Naive B cell (primary cell): ENCODE results near the gene CACNA1I. TPM values are rescaled to one million over a fixed set of nuclear protein-coding genes. Genes with fewer than 3 reads are reported as not detected.

ENCODE experiments used
- ATAC-seq, 2 donors: fragments of 150-1000 bp; cut with Tn5 transposase; 2 replicates each; pipeline ENCODE4 v1.10.0; 2021; ENCODE audit warnings: low read depth in 2 of 2, mild to moderate bottlenecking in 2 of 2, moderate library complexity in 2 of 2
- DNase-seq: peaks from one replicate; pipeline ENCODE4 v3.0.0; 2022
- H3K27ac Mint-ChIP-seq, 6 donors: one replicate each; pipeline ENCODE4 v1.8.0; 2020 to 2022; ENCODE audit warnings: mild to moderate bottlenecking in 6 of 6, mixed read lengths in 6 of 6, moderate library complexity in 5 of 6, inconsistent platforms in 2 of 6
- H3K27me3 Mint-ChIP-seq, 3 donors: one replicate each; pipeline ENCODE4 v1.8.0; 2021 to 2022; ENCODE audit warnings: mixed read lengths in 3 of 3, mild to moderate bottlenecking in 1 of 3
- H3K36me3 Mint-ChIP-seq, 2 donors: one replicate each; pipeline ENCODE4 v1.8.0; 2020 to 2022; ENCODE audit warnings: mixed read lengths in 2 of 2, inconsistent platforms in 1 of 2, mild to moderate bottlenecking in 1 of 2
- H3K4me1 Mint-ChIP-seq, 3 donors: one replicate each; pipeline ENCODE4 v1.8.0; 2020 to 2022; ENCODE audit warnings: mixed read lengths in 3 of 3, inconsistent platforms in 1 of 3, mild to moderate bottlenecking in 1 of 3, moderate library complexity in 1 of 3
- H3K4me3 Mint-ChIP-seq, 8 donors: one replicate each; pipeline ENCODE4 v1.8.0; 2020 to 2022; ENCODE audit warnings: mild to moderate bottlenecking in 8 of 8, mixed read lengths in 8 of 8, moderate library complexity in 8 of 8, inconsistent platforms in 2 of 8
- H3K9me3 Mint-ChIP-seq, 7 donors: one replicate each; pipeline ENCODE4 v1.8.0; 2020 to 2022; ENCODE audit warnings: mixed read lengths in 7 of 7, mild to moderate bottlenecking in 5 of 7, inconsistent platforms in 2 of 7, moderate library complexity in 1 of 7
- polyA plus RNA-seq, 6 donors: library from polyadenylated mRNA; unstranded; fragments of 300-500 nt; fragmentation: Illumina TruSeq; gene quantifications; one replicate each; pipeline ENCODE4 v1.2.3, GENCODE V29; 2021; ENCODE audit warnings: low read depth in 6 of 6

Gene CACNA1I
- polyA plus RNA-seq, 6 donors from 2014 or later, result not detected

GRCh38 chr22:39674536-39674935, 104.0 kb downstream of the CACNA1I start:
- H3K9me3 Mint-ChIP-seq, result peaks cover 5 to 29% (median 26%) of the 10 kb centered on the region in 7 donors
- H3K4me1 Mint-ChIP-seq, result peaks cover 0 to 4% (median 2%) of the 10 kb centered on the region in 3 donors
- peaks cover 8 to 34% of the 10 kb centered on the region in 2 donors for H3K36me3 Mint-ChIP-seq
- H3K4me3 Mint-ChIP-seq, result no peak overlapping the region
- H3K27me3 Mint-ChIP-seq, result peaks cover 3 to 41% (median 39%) of the 10 kb centered on the region in 3 donors
- H3K27ac Mint-ChIP-seq, result no peak overlapping the region
- no peak for DNase-seq
- no peak for ATAC-seq

GRCh38 chr22:39675947-39676346, 105.4 kb downstream of the CACNA1I start:
- no peak for DNase-seq
- ATAC-seq, result no peak
- Mint-ChIP-seq H3K27ac (peak overlapping the region in 2 of 6 donors; percentile 17 to 48), H3K36me3 (peaks cover 8 to 28% of the 10 kb centered on the region in 2 donors), H3K4me1 (peaks cover 0 to 4% (median 2%) of the 10 kb centered on the region in 3 donors), H3K27me3 (peaks cover 3 to 35% (median 28%) of the 10 kb centered on the region in 3 donors), H3K9me3 (peaks cover 5 to 27% (median 23%) of the 10 kb centered on the region in 7 donors), H3K4me3 (no peak overlapping the region)

- Mint-ChIP-seq H3K4me3 (no peak overlapping the region), H3K27ac (no peak overlapping the region), H3K9me3 (peaks cover 0 to 8% (median 7%) of the 10 kb centered on the region in 7 donors), H3K4me1 (peaks cover 0 to 4% (median 2%) of the 10 kb centered on the region in 3 donors), H3K27me3 (peaks cover 8 to 42% (median 39%) of the 10 kb centered on the region in 3 donors), H3K36me3 (peaks cover 0 to 11% of the 10 kb centered on the region in 2 donors)
- no peak for ATAC-seq
- DNase-seq, result no peak
Observed at GRCh38 chr22:39677967-39678366, 107.4 kb downstream of the CACNA1I start.

GRCh38 chr22:39678862-39679490, 108.4 kb downstream of the CACNA1I start:
- Mint-ChIP-seq H3K9me3 (peaks cover 0 to 2% (median 0%) of the 10 kb centered on the region in 7 donors), H3K27me3 (peaks cover 11 to 42% (median 37%) of the 10 kb centered on the region in 3 donors), H3K36me3 (peaks cover 0 to 2% of the 10 kb centered on the region in 2 donors), H3K4me1 (peaks cover 0 to 4% (median 2%) of the 10 kb centered on the region in 3 donors), H3K27ac (no peak overlapping the region), H3K4me3 (no peak overlapping the region)
- DNase-seq, result no peak
- no peak for ATAC-seq

- H3K27ac Mint-ChIP-seq, result no peak overlapping the region
- peaks cover 13 to 45% (median 37%) of the 10 kb centered on the region in 3 donors for H3K27me3 Mint-ChIP-seq
- H3K4me1 Mint-ChIP-seq, result peaks cover 0 to 8% (median 4%) of the 10 kb centered on the region in 3 donors
- peaks cover 0 to 2% (median 0%) of the 10 kb centered on the region in 7 donors for H3K9me3 Mint-ChIP-seq
- H3K36me3 Mint-ChIP-seq, result no peaks in the 10 kb centered on the region
- no peak for ATAC-seq
- H3K4me3 Mint-ChIP-seq, result no peak overlapping the region
- no peak for DNase-seq
Observed at GRCh38 chr22:39679652-39680051, 109.1 kb downstream of the CACNA1I start.

- H3K27ac Mint-ChIP-seq, result no peak overlapping the region
- ATAC-seq (no peak), DNase-seq (no peak)
- no peaks in the 10 kb centered on the region for H3K36me3 Mint-ChIP-seq
- peaks cover 0 to 2% (median 0%) of the 10 kb centered on the region in 7 donors for H3K9me3 Mint-ChIP-seq
- peaks cover 11 to 48% (median 37%) of the 10 kb centered on the region in 3 donors for H3K27me3 Mint-ChIP-seq
- no peak overlapping the region for H3K4me3 Mint-ChIP-seq
- H3K4me1 Mint-ChIP-seq, result peaks cover 5 to 13% (median 7%) of the 10 kb centered on the region in 3 donors
Observed at GRCh38 chr22:39680486-39680885, 109.9 kb downstream of the CACNA1I start.

GRCh38 chr22:39681038-39681861, 110.7 kb downstream of the CACNA1I start:
- no peak overlapping the region for H3K4me3 Mint-ChIP-seq
- no peak overlapping the region for H3K27ac Mint-ChIP-seq
- no peaks in the 10 kb centered on the region for H3K36me3 Mint-ChIP-seq
- no peak for DNase-seq
- H3K4me1 Mint-ChIP-seq, result peaks cover 5 to 13% (median 5%) of the 10 kb centered on the region in 3 donors
- ATAC-seq, result no peak
- peaks cover 0 to 2% (median 0%) of the 10 kb centered on the region in 7 donors for H3K9me3 Mint-ChIP-seq
- peaks cover 11 to 43% (median 30%) of the 10 kb centered on the region in 3 donors for H3K27me3 Mint-ChIP-seq

GRCh38 chr22:39682994-39683393, 112.4 kb downstream of the CACNA1I start:
- no peak for ATAC-seq
- Mint-ChIP-seq H3K4me1 (peaks cover 5 to 13% (median 5%) of the 10 kb centered on the region in 3 donors), H3K36me3 (no peaks in the 10 kb centered on the region), H3K4me3 (no peak overlapping the region), H3K27ac (no peak overlapping the region), H3K9me3 (peaks cover 0 to 2% (median 0%) of the 10 kb centered on the region in 7 donors), H3K27me3 (peaks cover 24 to 54% (median 47%) of the 10 kb centered on the region in 3 donors)
- no peak for DNase-seq

- Mint-ChIP-seq H3K36me3 (peaks cover 0 to 4% of the 10 kb centered on the region in 2 donors), H3K27ac (no peak overlapping the region), H3K27me3 (peaks cover 28 to 60% (median 54%) of the 10 kb centered on the region in 3 donors), H3K4me1 (peaks cover 5 to 13% (median 5%) of the 10 kb centered on the region in 3 donors), H3K4me3 (peak overlapping the region in 2 of 8 donors; percentile 49 to 75), H3K9me3 (peaks cover 0 to 2% (median 0%) of the 10 kb centered on the region in 7 donors)
- ATAC-seq (no peak), DNase-seq (no peak)
Observed at GRCh38 chr22:39683639-39684038, 113.1 kb downstream of the CACNA1I start.

GRCh38 chr22:39684702-39685281, 114.2 kb downstream of the CACNA1I start:
- peaks cover 0 to 2% (median 0%) of the 10 kb centered on the region in 7 donors for H3K9me3 Mint-ChIP-seq
- H3K4me3 Mint-ChIP-seq, result peak overlapping the region in 6 of 8 donors; percentile 43 to 90 (median 72)
- H3K4me1 Mint-ChIP-seq, result peaks cover 5 to 13% (median 5%) of the 10 kb centered on the region in 3 donors
- H3K27me3 Mint-ChIP-seq, result peaks cover 35 to 72% (median 65%) of the 10 kb centered on the region in 3 donors
- DNase-seq (no peak), ATAC-seq (no peak)
- H3K36me3 Mint-ChIP-seq, result peaks cover 0 to 5% of the 10 kb centered on the region in 2 donors
- H3K27ac Mint-ChIP-seq, result peak overlapping the region in 2 of 6 donors; percentile 57 to 67

- DNase-seq (no peak), ATAC-seq (peak; percentile 50 to 60)
- H3K4me1 Mint-ChIP-seq, result peaks cover 5 to 13% (median 5%) of the 10 kb centered on the region in 3 donors
Observed at GRCh38 chr22:39685336-39686177, 115.0 kb downstream of the CACNA1I start.

GRCh38 chr22:39686178-39686620, 115.6 kb downstream of the CACNA1I start:
- H3K4me3 Mint-ChIP-seq, result peak overlapping the region; percentile 47 to 88 (median 75)

More at GRCh38 chr22:39685336-39686177, 115.0 kb downstream of the CACNA1I start:
- H3K4me3 Mint-ChIP-seq, result peak overlapping the region in 1 of 8 donors; percentile 75
- H3K27ac Mint-ChIP-seq, result peak overlapping the region in 1 of 6 donors; percentile 57
- peaks cover 0 to 2% (median 0%) of the 10 kb centered on the region in 7 donors for H3K9me3 Mint-ChIP-seq
- H3K27me3 Mint-ChIP-seq, result peaks cover 35 to 79% (median 66%) of the 10 kb centered on the region in 3 donors
- H3K36me3 Mint-ChIP-seq, result peaks cover 0 to 5% of the 10 kb centered on the region in 2 donors

More at GRCh38 chr22:39686178-39686620, 115.6 kb downstream of the CACNA1I start:
- DNase-seq (no peak), ATAC-seq (no peak)
- peaks cover 8 to 19% (median 8%) of the 10 kb centered on the region in 3 donors for H3K4me1 Mint-ChIP-seq
- peaks cover 0 to 5% of the 10 kb centered on the region in 2 donors for H3K36me3 Mint-ChIP-seq
- H3K27ac Mint-ChIP-seq, result no peak overlapping the region
- H3K9me3 Mint-ChIP-seq, result peaks cover 0 to 2% (median 0%) of the 10 kb centered on the region in 7 donors
- peaks cover 35 to 82% (median 66%) of the 10 kb centered on the region in 3 donors for H3K27me3 Mint-ChIP-seq
